ENCODE results near the gene CT47B1. TPM values are rescaled to one million over a fixed set of nuclear protein-coding genes. Genes with fewer than 3 reads are reported as not detected.
"Not testable (repeated sequence)": the region's sequence is repeated elsewhere in the genome, so short reads cannot be mapped to it uniquely, and the experiment has no call there.

The CT47B1 gene
- not detected in 2 replicates for total RNA-seq

GRCh38 chrX:120875766-120876165 is at the start of gene CT47B1:
Gene CT47B1, minus strand, starts transcription at chrX:120875866. Its CDS starts 196 bp downstream, at chrX:120875670.
- not testable (repeated sequence) for DNase-seq (ENCODE audit: low read depth)

- no peak for DNase-seq (ENCODE audit: low read depth)
Measured at GRCh38 chrX:120874678-120875557, 748 bp downstream of the CT47B1 start.

- DNase-seq (ENCODE audit: low read depth): no peak
Measured at GRCh38 chrX:120857240-120857639, 18.4 kb downstream of the CT47B1 start.

- peak; percentile 34 for DNase-seq (ENCODE audit: low read depth)
Measured at GRCh38 chrX:120840827-120841226, 34.8 kb downstream of the CT47B1 start.

GRCh38 chrX:120839491-120839890 is 36.2 kb downstream of the CT47B1 start:
- DNase-seq (ENCODE audit: low read depth): peak; percentile 55

- not testable (repeated sequence) for DNase-seq (ENCODE audit: low read depth)
Measured at GRCh38 chrX:120827213-120827612, 48.5 kb downstream of the CT47B1 start.

GRCh38 chrX:120825146-120825545 is 50.5 kb downstream of the CT47B1 start:
- DNase-seq (ENCODE audit: low read depth): no peak

- no peak for DNase-seq (ENCODE audit: low read depth)
Measured at GRCh38 chrX:120824021-120824420, 51.6 kb downstream of the CT47B1 start.

GRCh38 chrX:120823556-120823955 is 52.1 kb downstream of the CT47B1 start:
- no peak for DNase-seq (ENCODE audit: low read depth)

Other genes with a start within 250 kb of the CT47B1 start
- gene C1GALT1C1, start 245.8 kb downstream of the CT47B1 start, total RNA-seq: 59.6 and 63.8 TPM in 2 replicates
- gene CT47A11, start 61.3 kb upstream of the CT47B1 start, total RNA-seq: not detected in 2 replicates
- gene CT47A10, start 66.2 kb upstream of the CT47B1 start, total RNA-seq: not detected in 2 replicates
- gene CT47A9, start 71.0 kb upstream of the CT47B1 start, total RNA-seq: not detected in 2 replicates
- not detected in 2 replicates for gene CT47A8, start 75.9 kb upstream of the CT47B1 start, total RNA-seq
- not detected in 2 replicates for gene CT47A7, start 80.7 kb upstream of the CT47B1 start, total RNA-seq
- gene CT47A6, start 85.6 kb upstream of the CT47B1 start, total RNA-seq: not detected in 2 replicates
- not detected in 2 replicates for gene CT47A5, start 90.5 kb upstream of the CT47B1 start, total RNA-seq
- not detected in 2 replicates for gene CT47A4, start 95.3 kb upstream of the CT47B1 start, total RNA-seq
- gene CT47A3, start 100.2 kb upstream of the CT47B1 start, total RNA-seq: not detected in 2 replicates
- not detected in 2 replicates for gene CT47A2, start 105.1 kb upstream of the CT47B1 start, total RNA-seq
- gene CT47A1, start 109.9 kb upstream of the CT47B1 start, total RNA-seq: not detected in 2 replicates
- gene GLUD2, start 171.7 kb upstream of the CT47B1 start, total RNA-seq: 2.9 and 3.5 TPM in 2 replicates

Measured in renal cortical epithelial cell (primary cell).